GM19099 (cell line): ENCODE results near the gene BET1.

ENCODE experiments used
- POLR2A ChIP-seq: IDR thresholded peaks from 3 replicates; pipeline ENCODE4 v1.6.1; 2011; ENCODE audit warnings: low read depth; ENCODE audit not compliant: insufficient read length; ENCODE audit errors: extremely low read depth

BET1 gene

DNA sequence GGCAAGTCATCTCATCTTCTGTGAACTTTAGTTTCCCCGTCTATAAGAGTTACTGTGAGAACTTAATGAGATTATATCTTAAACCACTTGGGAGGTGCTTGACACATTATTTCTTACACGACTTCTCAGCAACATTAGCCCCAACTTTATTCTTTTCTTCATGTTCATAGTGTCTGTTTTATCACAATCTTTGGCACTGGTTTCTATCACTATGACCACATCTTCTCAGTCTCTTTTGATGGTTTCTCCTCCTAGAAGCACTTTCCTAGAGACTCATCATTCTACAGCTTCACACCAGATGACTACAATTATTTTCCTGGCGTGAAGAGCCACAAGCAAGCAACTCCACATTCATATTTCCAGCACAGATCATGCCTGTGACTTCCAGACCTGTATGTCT, 26.5 kb upstream of the BET1 start:
- no peak for TF ChIP-seq POLR2A

GRCh38 chr7:94029976-94030375, 25.8 kb upstream of the BET1 start:
- TF ChIP-seq POLR2A = no peak

DNA sequence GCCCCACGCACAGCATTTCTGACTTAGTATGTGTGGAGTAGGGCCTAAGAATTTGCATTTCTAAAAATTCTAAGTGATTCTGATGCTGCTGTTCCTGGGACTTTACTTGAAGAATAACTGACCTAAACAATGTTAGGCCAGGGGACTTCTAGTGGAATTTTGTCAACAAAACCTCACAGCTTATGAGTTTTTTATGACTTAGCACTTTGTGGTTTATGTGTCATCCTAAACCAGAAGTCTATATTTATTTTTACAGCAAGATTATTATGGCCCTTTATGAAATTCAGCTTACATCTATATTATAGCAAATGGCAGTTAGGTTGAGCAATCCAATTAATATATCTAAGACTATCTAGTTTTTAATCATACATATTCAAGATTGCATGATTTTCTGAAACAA, 24.6 kb upstream of the BET1 start:
- TF ChIP-seq POLR2A = no peak

GRCh38 chr7:94022550-94022949, 18.4 kb upstream of the BET1 start:
- TF ChIP-seq POLR2A = no peak

GRCh38 chr7:94016786-94017185, 12.6 kb upstream of the BET1 start:
- no peak for TF ChIP-seq POLR2A

GRCh38 chr7:94015538-94015937, 11.4 kb upstream of the BET1 start:
- TF ChIP-seq POLR2A = no peak

- TF ChIP-seq POLR2A = no peak
Measured at GRCh38 chr7:94012746-94013145, 8.6 kb upstream of the BET1 start.

DNA sequence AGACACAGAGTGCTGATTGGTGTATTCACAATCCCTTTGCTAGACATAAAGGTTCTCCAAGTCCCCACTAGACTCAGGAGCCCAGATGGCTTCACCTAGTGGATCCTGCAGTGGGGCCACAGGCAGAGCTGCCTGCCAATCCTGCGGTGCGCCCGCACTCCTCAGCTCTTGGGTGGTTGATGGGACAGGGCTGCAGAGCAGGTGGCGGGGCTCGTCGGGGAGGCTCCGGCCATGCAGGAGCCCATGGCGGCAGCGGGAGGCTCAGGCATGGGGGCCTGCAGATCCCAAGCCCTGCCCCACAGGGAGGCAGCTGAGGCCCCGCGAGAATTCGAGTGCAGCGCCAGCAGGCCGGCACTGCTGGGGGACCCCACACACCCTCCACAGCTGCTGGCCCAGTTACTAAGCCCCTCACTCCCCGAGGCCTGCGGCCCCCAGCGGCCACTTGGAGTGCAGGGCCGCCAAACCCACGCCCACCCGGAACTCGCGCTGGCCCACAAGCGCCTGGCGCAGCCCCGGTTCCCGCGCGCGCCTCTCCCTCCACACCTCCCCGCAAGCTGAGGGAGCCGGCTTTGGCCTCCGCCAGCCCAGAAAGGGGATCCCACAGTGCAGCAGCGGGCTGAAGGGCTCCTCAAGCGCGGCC, 7.7 kb upstream of the BET1 start:
- no peak for TF ChIP-seq POLR2A

DNA sequence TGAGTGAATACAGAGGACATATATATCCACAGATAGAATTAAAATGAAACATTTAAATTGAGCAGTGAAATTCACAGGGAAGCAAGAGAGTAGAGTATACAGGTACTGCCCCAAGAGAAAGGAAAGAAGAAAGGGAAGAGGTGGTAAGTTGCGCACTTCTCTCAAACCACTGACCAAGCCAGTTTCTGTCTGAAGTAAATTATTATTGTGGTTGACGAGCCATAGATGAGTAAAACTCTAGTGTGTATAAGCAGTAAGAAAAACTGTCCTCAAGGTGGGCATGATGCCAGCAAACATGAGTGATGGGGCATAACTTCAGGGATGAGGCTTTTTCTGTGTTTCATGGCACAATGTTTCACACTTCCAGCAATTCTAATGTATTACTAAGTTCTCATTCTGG, 4.4 kb upstream of the BET1 start:
- TF ChIP-seq POLR2A = no peak

- no peak for TF ChIP-seq POLR2A
Measured at GRCh38 chr7:94005753-94006152, 1.6 kb upstream of the BET1 start.

GRCh38 chr7:94003446-94004023, 620 bp downstream of the BET1 start:
- no peak for TF ChIP-seq POLR2A

- no peak for TF ChIP-seq POLR2A
Measured at GRCh38 chr7:94001396-94001795, 2.8 kb downstream of the BET1 start.

DNA sequence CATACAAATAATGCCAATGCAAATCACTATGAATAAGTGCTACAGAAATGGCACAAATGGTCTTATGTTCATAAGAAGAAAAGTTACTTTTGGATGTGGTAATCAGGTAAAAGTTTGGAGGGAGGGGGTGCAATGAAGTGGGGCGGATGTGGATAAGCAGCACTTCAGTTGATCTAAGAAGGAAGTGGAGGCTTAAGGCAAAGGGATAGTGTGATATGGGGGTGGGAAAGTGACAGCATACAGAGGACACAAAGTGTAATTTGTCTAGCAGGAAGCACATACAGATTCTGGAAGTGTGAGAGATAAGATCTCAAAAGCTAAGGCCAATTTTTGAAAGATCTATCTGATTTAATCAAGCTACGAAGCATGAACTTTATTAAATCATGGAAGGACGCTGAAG, 6.3 kb downstream of the BET1 start:
- TF ChIP-seq POLR2A = no peak

GRCh38 chr7:93992421-93993110, 11.6 kb downstream of the BET1 start:
- TF ChIP-seq POLR2A = no peak

- TF ChIP-seq POLR2A = no peak
Measured at GRCh38 chr7:93987297-93987696, 16.9 kb downstream of the BET1 start.

GRCh38 chr7:93985101-93985500, 19.1 kb downstream of the BET1 start:
- no peak for TF ChIP-seq POLR2A
